ENCODE measurements around the gene CCDC88C. TPM values are rescaled to one million over a fixed set of nuclear protein-coding genes. Genes with fewer than 3 reads are reported as not detected.
A peak's percentile ranks its signal among the peaks of the same experiment; 100 is the strongest.

The CCDC88C gene
- total RNA-seq, 1 donor from 2014 or later, result 68.0 TPM

DNA sequence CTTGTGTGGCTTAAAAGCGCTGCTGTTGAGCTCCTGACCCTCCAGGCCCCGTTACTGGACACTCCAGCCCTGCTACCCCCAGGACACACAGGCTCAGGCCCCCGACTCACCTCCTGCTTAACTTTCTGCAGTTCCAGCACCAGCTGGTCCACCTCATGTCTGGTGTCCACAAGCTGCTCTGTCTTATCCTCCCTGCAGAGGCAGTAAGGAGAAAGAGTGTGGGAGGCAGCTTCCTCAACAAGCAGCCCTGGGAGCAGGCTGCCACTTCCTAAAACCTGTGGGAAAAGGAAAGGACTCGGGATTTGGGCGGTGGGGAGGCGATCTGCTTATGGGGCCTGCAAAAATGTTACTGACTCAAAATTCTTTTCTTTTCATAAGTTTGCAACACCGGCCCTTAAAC is 79.2 kb downstream of the CCDC88C start:
- no peak for DNase-seq
- Mint-ChIP-seq H3K27me3 (ENCODE audit: unreplicated experiment) (peaks cover 12% of the 10 kb centered on the region), H3K9me3 (ENCODE audit: unreplicated experiment) (peaks cover 4% of the 10 kb centered on the region), H3K27ac (ENCODE audit: unreplicated experiment) (peak overlapping the region; percentile 38), H3K4me3 (ENCODE audit: unreplicated experiment) (no peak overlapping the region), H3K4me1 (ENCODE audit: low read depth, unreplicated experiment) (peaks cover 17% of the 10 kb centered on the region), H3K36me3 (ENCODE audit: unreplicated experiment) (no peaks in the 10 kb centered on the region)
- TF ChIP-seq, protein P1, sequence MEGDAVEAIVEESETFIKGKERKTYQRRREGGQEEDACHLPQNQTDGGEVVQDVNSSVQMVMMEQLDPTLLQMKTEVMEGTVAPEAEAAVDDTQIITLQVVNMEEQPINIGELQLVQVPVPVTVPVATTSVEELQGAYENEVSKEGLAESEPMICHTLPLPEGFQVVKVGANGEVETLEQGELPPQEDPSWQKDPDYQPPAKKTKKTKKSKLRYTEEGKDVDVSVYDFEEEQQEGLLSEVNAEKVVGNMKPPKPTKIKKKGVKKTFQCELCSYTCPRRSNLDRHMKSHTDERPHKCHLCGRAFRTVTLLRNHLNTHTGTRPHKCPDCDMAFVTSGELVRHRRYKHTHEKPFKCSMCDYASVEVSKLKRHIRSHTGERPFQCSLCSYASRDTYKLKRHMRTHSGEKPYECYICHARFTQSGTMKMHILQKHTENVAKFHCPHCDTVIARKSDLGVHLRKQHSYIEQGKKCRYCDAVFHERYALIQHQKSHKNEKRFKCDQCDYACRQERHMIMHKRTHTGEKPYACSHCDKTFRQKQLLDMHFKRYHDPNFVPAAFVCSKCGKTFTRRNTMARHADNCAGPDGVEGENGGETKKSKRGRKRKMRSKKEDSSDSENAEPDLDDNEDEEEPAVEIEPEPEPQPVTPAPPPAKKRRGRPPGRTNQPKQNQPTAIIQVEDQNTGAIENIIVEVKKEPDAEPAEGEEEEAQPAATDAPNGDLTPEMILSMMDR (IDR thresholded peaks at IDR 0.05; ENCODE audit: partially characterized antibody, unreplicated experiment), result no peak

DNA sequence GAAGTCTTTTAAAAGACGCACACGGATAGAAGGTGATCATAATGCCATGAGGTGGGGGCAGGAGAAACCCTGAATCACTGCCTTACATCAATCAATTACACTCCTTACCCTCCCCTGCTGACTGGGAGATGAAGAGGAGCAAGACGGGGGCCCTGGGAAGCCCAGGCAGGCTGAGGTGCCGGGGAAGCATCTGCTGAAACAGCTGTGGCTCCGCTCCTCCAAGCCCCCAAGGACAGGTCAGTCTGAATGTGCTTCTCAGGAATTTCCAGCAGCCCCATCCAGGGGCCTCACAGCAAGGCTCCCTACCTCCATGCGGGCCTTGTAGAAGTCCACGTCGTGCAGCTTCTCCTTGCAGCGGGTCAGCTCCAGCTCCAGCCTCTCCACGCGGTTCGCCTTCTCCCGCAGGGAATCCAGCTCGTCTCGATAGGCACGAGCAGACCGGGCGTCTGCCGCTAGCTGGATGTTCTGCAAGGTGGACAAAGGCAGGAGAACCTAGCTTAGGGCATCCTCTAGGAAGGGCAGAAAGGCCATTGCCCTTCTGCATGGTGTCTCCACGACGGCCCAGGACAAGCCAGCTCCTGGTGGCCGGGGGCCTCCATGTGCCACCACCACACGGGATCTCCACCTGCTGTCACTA is 79.8 kb downstream of the CCDC88C start:
- TF ChIP-seq, protein P1 (IDR thresholded peaks at IDR 0.05; ENCODE audit: partially characterized antibody, unreplicated experiment), result no peak
- H3K27me3 Mint-ChIP-seq (ENCODE audit: unreplicated experiment), result peaks cover 12% of the 10 kb centered on the region
- H3K36me3 Mint-ChIP-seq (ENCODE audit: unreplicated experiment), result no peaks in the 10 kb centered on the region
- H3K9me3 Mint-ChIP-seq (ENCODE audit: unreplicated experiment), result peaks cover 4% of the 10 kb centered on the region
- H3K4me1 Mint-ChIP-seq (ENCODE audit: low read depth, unreplicated experiment), result peaks cover 21% of the 10 kb centered on the region
- H3K4me3 Mint-ChIP-seq (ENCODE audit: unreplicated experiment), result no peak overlapping the region
- peak; percentile 53 for DNase-seq
- peak overlapping the region; percentile 59 for H3K27ac Mint-ChIP-seq (ENCODE audit: unreplicated experiment)

DNA sequence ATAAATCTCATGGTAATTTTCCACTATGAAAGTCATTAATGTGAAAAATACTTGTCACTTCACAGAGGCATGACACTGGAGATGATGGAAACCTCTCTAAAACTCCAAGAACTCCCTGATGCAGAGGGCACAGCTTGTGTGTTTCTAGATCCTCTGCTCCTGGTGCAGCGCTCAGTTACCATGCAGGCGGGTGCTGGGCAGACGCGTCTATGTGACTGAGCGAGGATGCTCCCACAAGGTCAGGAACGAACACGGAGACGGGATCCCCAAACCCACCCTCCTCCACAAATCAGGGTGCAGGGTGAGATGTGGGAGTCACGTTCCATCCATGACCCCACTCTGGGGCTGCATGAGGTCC is 81.5 kb downstream of the CCDC88C start:
- TF ChIP-seq, protein P1 (IDR thresholded peaks at IDR 0.05; ENCODE audit: partially characterized antibody, unreplicated experiment), result no peak
- peaks cover 9% of the 10 kb centered on the region for H3K27me3 Mint-ChIP-seq (ENCODE audit: unreplicated experiment)

DNA sequence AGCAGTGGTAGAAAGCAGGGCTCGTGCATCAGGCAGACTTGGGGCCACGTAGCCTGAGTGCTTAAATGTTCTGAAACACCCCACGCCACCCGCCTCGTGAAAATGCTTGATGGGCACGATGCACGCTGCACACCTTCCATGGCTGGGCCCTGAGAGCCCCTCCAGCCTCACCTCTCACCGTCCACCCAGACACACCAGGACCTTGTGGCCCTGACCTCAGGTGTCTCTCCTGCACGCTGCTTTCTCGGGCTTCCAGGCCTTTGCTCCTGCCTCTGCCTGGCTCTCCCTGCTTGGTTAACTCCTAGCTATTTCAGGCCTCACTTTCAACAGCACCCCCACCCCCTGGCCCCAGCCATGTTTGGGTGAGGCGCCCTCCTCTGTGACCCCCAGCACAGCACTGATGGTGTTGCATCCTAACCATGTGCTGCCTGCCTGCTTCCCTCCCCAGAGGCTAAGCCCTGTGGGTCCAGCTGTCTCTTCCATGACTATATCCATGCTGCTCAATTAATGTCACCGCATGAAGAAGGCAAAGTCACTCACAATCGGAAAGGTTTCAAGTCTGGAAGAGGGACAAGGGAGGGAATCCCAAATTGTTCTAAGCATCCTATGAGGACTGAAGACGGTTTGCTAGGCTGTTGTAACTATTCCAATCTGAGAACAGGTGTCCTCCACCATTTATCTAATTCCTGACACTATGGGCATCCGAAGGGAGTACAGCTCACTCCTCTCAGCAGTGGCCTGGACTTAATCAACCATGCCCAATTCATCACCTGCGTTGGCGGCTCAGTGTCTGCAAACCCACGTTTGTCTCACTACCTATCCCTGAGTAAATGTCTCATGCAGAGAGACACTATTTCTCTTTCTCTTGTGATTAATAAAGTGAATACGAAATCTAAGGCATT is 82.2 kb downstream of the CCDC88C start:
- TF ChIP-seq, protein P1 (IDR thresholded peaks at IDR 0.05; ENCODE audit: partially characterized antibody, unreplicated experiment), result no peak
- Mint-ChIP-seq H3K9me3 (ENCODE audit: unreplicated experiment) (peaks cover 6% of the 10 kb centered on the region), H3K27ac (ENCODE audit: unreplicated experiment) (peak overlapping the region; percentile 43), H3K4me3 (ENCODE audit: unreplicated experiment) (peak overlapping the region; percentile 9), H3K27me3 (ENCODE audit: unreplicated experiment) (peaks cover 11% of the 10 kb centered on the region), H3K4me1 (ENCODE audit: low read depth, unreplicated experiment) (peaks cover 40% of the 10 kb centered on the region), H3K36me3 (ENCODE audit: unreplicated experiment) (no peaks in the 10 kb centered on the region)
- no peak for DNase-seq

More for the DNA sequence above, 81.5 kb downstream of the CCDC88C start:
- Mint-ChIP-seq H3K36me3 (ENCODE audit: unreplicated experiment) (no peaks in the 10 kb centered on the region), H3K4me3 (ENCODE audit: unreplicated experiment) (peak overlapping the region; percentile 9), H3K27ac (ENCODE audit: unreplicated experiment) (peak overlapping the region; percentile 43), H3K4me1 (ENCODE audit: low read depth, unreplicated experiment) (peaks cover 35% of the 10 kb centered on the region), H3K9me3 (ENCODE audit: unreplicated experiment) (peaks cover 6% of the 10 kb centered on the region)
- no peak for DNase-seq

DNA sequence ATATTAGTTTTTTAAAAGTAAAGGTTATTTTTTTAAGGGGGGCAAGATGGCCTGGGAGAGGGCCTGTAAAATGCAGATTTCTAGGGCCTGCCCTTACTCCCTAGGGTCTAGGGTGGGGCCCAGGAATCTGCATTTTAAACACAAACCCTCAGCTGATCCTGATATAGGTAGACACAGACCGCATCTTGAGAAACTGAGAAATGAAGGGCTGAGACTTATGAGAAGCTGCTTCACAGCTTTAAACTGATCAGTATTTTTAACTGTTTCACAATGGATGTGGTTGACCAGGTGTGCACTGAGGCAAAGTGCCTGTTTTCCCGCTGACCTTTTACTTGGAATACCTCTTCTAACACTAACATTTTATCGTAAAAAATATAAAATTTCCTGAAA is 84.0 kb downstream of the CCDC88C start:
- peaks cover 9% of the 10 kb centered on the region for H3K27me3 Mint-ChIP-seq (ENCODE audit: unreplicated experiment)
- H3K36me3 Mint-ChIP-seq (ENCODE audit: unreplicated experiment), result no peaks in the 10 kb centered on the region
- TF ChIP-seq, protein P1 (IDR thresholded peaks at IDR 0.05; ENCODE audit: partially characterized antibody, unreplicated experiment), result no peak
- no peak overlapping the region for H3K27ac Mint-ChIP-seq (ENCODE audit: unreplicated experiment)
- H3K4me3 Mint-ChIP-seq (ENCODE audit: unreplicated experiment), result no peak overlapping the region
- no peak for DNase-seq
- peaks cover 48% of the 10 kb centered on the region for H3K4me1 Mint-ChIP-seq (ENCODE audit: low read depth, unreplicated experiment)
- peaks cover 6% of the 10 kb centered on the region for H3K9me3 Mint-ChIP-seq (ENCODE audit: unreplicated experiment)

Measured in glutamatergic neuron (in vitro differentiated cells).